Effector memory CD4-positive, alpha-beta T cell (primary cell): Measurements from ENCODE around the gene BMPR1A.
"Not testable (repeated sequence)": the region's sequence is repeated elsewhere in the genome, so short reads cannot be mapped to it uniquely, and the experiment has no call there.

Experiments
- DNase-seq, 3 donors: peaks; one replicate each; pipeline ENCODE4 v3.0.0-alpha.2; 2020
- H3K27ac ChIP-seq: 2 replicates; pipeline ENCODE4 v1.7.0; 2013; ENCODE audit warnings: mild to moderate bottlenecking, low read length, moderate library complexity; ENCODE audit not compliant: insufficient read depth, poor library complexity, severe bottlenecking
- H3K27me3 ChIP-seq: replicated peaks from 2 replicates; pipeline ENCODE4 v1.7.0; 2013; ENCODE audit warnings: mild to moderate bottlenecking, low read length; ENCODE audit not compliant: insufficient read depth, control insufficient read depth, poor library complexity, severe bottlenecking
- H3K36me3 ChIP-seq: 2 replicates; pipeline ENCODE4 v1.7.0; 2013; ENCODE audit warnings: mild to moderate bottlenecking, low read length, moderate library complexity; ENCODE audit not compliant: control insufficient read depth, insufficient read depth
- H3K4me1 ChIP-seq: 2 replicates; pipeline ENCODE4 v1.7.0; 2013; ENCODE audit warnings: low read length, mild to moderate bottlenecking; ENCODE audit not compliant: control insufficient read depth, insufficient read depth, poor library complexity, severe bottlenecking
- H3K4me3 ChIP-seq: 2 replicates; pipeline ENCODE4 v1.7.0; 2013; ENCODE audit warnings: low read length, low read depth, mild to moderate bottlenecking; ENCODE audit not compliant: insufficient read depth, poor library complexity, severe bottlenecking
- H3K9me3 ChIP-seq: 2 replicates; pipeline ENCODE4 v1.7.0; 2013; ENCODE audit warnings: mild to moderate bottlenecking, low read length, moderate library complexity; ENCODE audit not compliant: control insufficient read depth

BMPR1A gene

GRCh38 chr10:86981020-86981419, 224.6 kb downstream of the BMPR1A start:
- not testable (repeated sequence) for DNase-seq, H3K4me1 ChIP-seq, H3K36me3 ChIP-seq, H3K4me3 ChIP-seq, H3K27ac ChIP-seq, H3K9me3 ChIP-seq, H3K27me3 ChIP-seq

DNA sequence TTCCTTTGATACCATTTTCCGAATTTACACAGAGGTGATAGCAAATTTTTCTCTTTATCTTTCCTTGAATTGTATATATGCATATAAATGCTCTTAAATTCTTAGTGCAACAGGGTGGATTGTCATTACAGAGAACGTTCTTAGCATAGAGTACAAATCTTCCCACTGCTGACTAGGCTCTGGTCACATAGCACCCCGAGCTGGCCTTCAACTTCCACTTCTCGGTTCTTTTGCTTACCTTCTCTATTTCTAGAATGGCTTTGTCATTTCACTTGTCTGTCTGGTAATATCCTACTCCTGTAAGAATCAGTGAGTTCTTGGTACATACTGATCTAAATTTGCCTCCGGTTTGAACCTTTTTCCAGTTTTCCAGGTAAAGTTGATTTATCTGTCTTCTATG, 225.3 kb downstream of the BMPR1A start:
- Histone ChIP-seq H3K4me1 (no peaks in the 10 kb centered on the region), H3K36me3 (no peaks in the 10 kb centered on the region), H3K27ac (no peak overlapping the region), H3K27me3 (no peaks in the 10 kb centered on the region), H3K4me3 (no peak overlapping the region), H3K9me3 (no peaks in the 10 kb centered on the region)
- DNase-seq = no peak
